IMR-90 (cell line): ENCODE results near the gene NEMF. TPM values are rescaled to one million over a fixed set of nuclear protein-coding genes. Genes with fewer than 3 reads are reported as not detected.

Experiments
- ATAC-seq: fragments of 200-7000 bp; cut with Tn5 transposase; 2 replicates; pipeline ENCODE4 v1.9.1; 2020; ENCODE audit warnings: low read depth, mild to moderate bottlenecking, moderate library complexity
- BruUV-seq: library from RNA; stranded (reverse); fragments of 400-500 nt; replicated peaks from 2 replicates; lab custom pipeline; 2021; lab: Mats Ljungman, UMichigan
- CTCF ChIA-PET: fragments of 300-600 bp; formaldehyde crosslinking; extraction: SDS; loops from one replicate; lab custom pipeline; 2021; ENCODE audit warnings: antibody characterized with exemption; lab: Yijun Ruan, JAX
- POLR2A ChIA-PET: fragments of 300-600 bp; sonication (Branson Sonifier 250); formaldehyde crosslinking; loops from one replicate; lab custom pipeline; 2022; ENCODE audit warnings: antibody characterized with exemption; ENCODE audit not compliant: unreplicated experiment; lab: Charles Lee
- DNase-seq: peaks from one replicate; pipeline ENCODE4 v3.0.0; 2013
- H2AFZ ChIP-seq: replicated peaks from 2 replicates; pipeline ENCODE3; 2013; ENCODE audit warnings: low read length, mild to moderate bottlenecking; ENCODE audit not compliant: poor library complexity
- H2AK5ac ChIP-seq: 2 replicates; pipeline ENCODE4 v1.6.1; 2013; ENCODE audit warnings: low read depth, low read length, inconsistent platforms
- H2AK9ac ChIP-seq: replicated peaks from 2 replicates; pipeline ENCODE3; 2013; ENCODE audit warnings: mild to moderate bottlenecking, low read depth, low read length, moderate library complexity; ENCODE audit not compliant: poor library complexity
- H2BK120ac ChIP-seq: 2 replicates; pipeline ENCODE4 v1.6.1; 2013; ENCODE audit warnings: low read depth, low read length, inconsistent platforms
- H2BK15ac ChIP-seq: 3 replicates; pipeline ENCODE4 v1.6.1; 2013; ENCODE audit warnings: low read depth, low read length, inconsistent platforms
- H2BK20ac ChIP-seq: 2 replicates; pipeline ENCODE4 v1.6.1; 2013; ENCODE audit warnings: low read depth, mild to moderate bottlenecking, inconsistent platforms, low read length, moderate library complexity
- H2BK5ac ChIP-seq: 2 replicates; pipeline ENCODE4 v1.6.1; 2013; ENCODE audit warnings: mild to moderate bottlenecking, low read depth, low read length, inconsistent platforms; ENCODE audit not compliant: poor library complexity, severe bottlenecking
- H3K14ac ChIP-seq: replicated peaks from 2 replicates; pipeline ENCODE4 v1.6.1; 2013; ENCODE audit warnings: low read depth, low read length, inconsistent platforms
- H3K18ac ChIP-seq: 2 replicates; pipeline ENCODE4 v1.6.1; 2013; ENCODE audit warnings: low read depth, low read length, control low read depth
- H3K23ac ChIP-seq: 2 replicates; pipeline ENCODE4 v1.6.1; 2013; ENCODE audit warnings: low read depth, low read length, inconsistent platforms
- H3K27ac ChIP-seq: 2 replicates; pipeline ENCODE4 v1.5.1; 2013; ENCODE audit warnings: mild to moderate bottlenecking, control low read depth, low read length; ENCODE audit not compliant: insufficient read depth
- H3K27me3 ChIP-seq: 2 replicates; pipeline ENCODE4 v1.6.1; 2013; ENCODE audit warnings: low read length; ENCODE audit not compliant: control insufficient read depth, insufficient read depth
- H3K36me3 ChIP-seq: 2 replicates; pipeline ENCODE4 v1.6.1; 2013; ENCODE audit warnings: low read length, mixed read lengths; ENCODE audit not compliant: control insufficient read depth, insufficient read depth
- H3K4ac ChIP-seq: 2 replicates; pipeline ENCODE4 v1.6.1; 2013; ENCODE audit warnings: low read depth, low read length, inconsistent platforms
- H3K4me1 ChIP-seq: 2 replicates; pipeline ENCODE4 v1.6.1; 2013; ENCODE audit warnings: low read length, mixed read lengths; ENCODE audit not compliant: control insufficient read depth, insufficient read depth
- H3K4me2 ChIP-seq: 2 replicates; pipeline ENCODE4 v1.6.1; 2013; ENCODE audit warnings: low read depth, mild to moderate bottlenecking, control low read depth, low read length, moderate library complexity
- H3K4me3 ChIP-seq: 2 replicates; pipeline ENCODE4 v1.5.1; 2013; ENCODE audit warnings: low read depth, mild to moderate bottlenecking, control low read depth, low read length, moderate library complexity; ENCODE audit not compliant: insufficient read depth
- H3K56ac ChIP-seq: 2 replicates; pipeline ENCODE4 v1.6.1; 2013; ENCODE audit warnings: low read length, inconsistent platforms; ENCODE audit not compliant: insufficient read depth; ENCODE audit errors: extremely low read depth
- H3K79me1 ChIP-seq, 2 experiments: 2 replicates each; pipeline ENCODE4 v1.6.1; 2013; ENCODE audit warnings: low read length in 2 of 2, inconsistent platforms in 1 of 2, low read depth in 1 of 2
- H3K9ac ChIP-seq: 2 replicates; pipeline ENCODE4 v1.6.1; 2013; ENCODE audit warnings: low read depth, low read length, control low read depth
- H3K9me1 ChIP-seq: 2 replicates; pipeline ENCODE4 v1.6.1; 2013; ENCODE audit warnings: low read length, inconsistent platforms; ENCODE audit not compliant: insufficient read depth
- H3K9me3 ChIP-seq: 2 replicates; pipeline ENCODE4 v1.6.1; 2013; ENCODE audit warnings: low read length; ENCODE audit not compliant: control insufficient read depth, insufficient read depth
- H4K20me1 ChIP-seq: 2 replicates; pipeline ENCODE4 v1.6.1; 2013; ENCODE audit warnings: low read length, inconsistent platforms; ENCODE audit not compliant: insufficient read depth
- H4K5ac ChIP-seq: 2 replicates; pipeline ENCODE4 v1.6.1; 2013; ENCODE audit warnings: mild to moderate bottlenecking, low read depth, low read length, control low read depth
- H4K8ac ChIP-seq, 2 experiments: 2 replicates each; pipeline ENCODE4 v1.6.1; 2013; ENCODE audit warnings: low read depth in 2 of 2, low read length in 2 of 2, control low read depth in 1 of 2, inconsistent platforms in 1 of 2
- H4K91ac ChIP-seq: 2 replicates; pipeline ENCODE4 v1.6.1; 2013; ENCODE audit warnings: low read depth, low read length, inconsistent platforms; ENCODE audit not compliant: insufficient read depth
- CEBPB ChIP-seq: IDR thresholded peaks from 2 replicates; pipeline ENCODE4 v1.6.1; 2012; ENCODE audit warnings: low read depth, low read length, improper control_type of control experiment
- ELK1 ChIP-seq: fragments of 150-350 bp; IDR thresholded peaks from 2 replicates; pipeline ENCODE4 v1.6.1; 2016; ENCODE audit warnings: low read depth, mild to moderate bottlenecking, low read length, moderate library complexity, borderline replicate concordance
- MAZ ChIP-seq: IDR thresholded peaks from 2 replicates; pipeline ENCODE4 v1.6.1; 2012; ENCODE audit warnings: low read depth, mild to moderate bottlenecking, low read length, improper control_type of control experiment, moderate library complexity, borderline replicate concordance
- MXI1 ChIP-seq: IDR thresholded peaks from 2 replicates; pipeline ENCODE4 v1.6.1; 2012; ENCODE audit warnings: low read depth, mild to moderate bottlenecking, low read length, moderate library complexity, borderline replicate concordance
- POLR2A ChIP-seq: IDR thresholded peaks from 2 replicates; pipeline ENCODE4 v1.6.1; 2012; ENCODE audit warnings: mild to moderate bottlenecking, low read depth, low read length
- RAD21 ChIP-seq: IDR thresholded peaks from 2 replicates; pipeline ENCODE4 v1.6.1; 2012; ENCODE audit warnings: low read length, improper control_type of control experiment
- RCOR1 ChIP-seq: IDR thresholded peaks from 2 replicates; pipeline ENCODE4 v1.6.1; 2012; ENCODE audit warnings: mild to moderate bottlenecking, low read length, improper control_type of control experiment; ENCODE audit not compliant: insufficient replicate concordance
- WGBS, 2 experiments: methylation state at CpG; one replicate each; pipeline versions ENCODE4 v1.1.5 to v1.1.7; 2013; ENCODE audit warnings: missing lambda C conversion rate in 2 of 2; ENCODE audit not compliant: insufficient read length in 1 of 2; ENCODE audit errors: extremely low coverage in 2 of 2; 5-methylcytosine and 5-hydroxymethylcytosine counted together
- dilution Hi-C: fragments of 300-500 bp; cut with HindIII; formaldehyde crosslinking; loops from one replicate; pipeline ENCODE4 v1.14.3; 2018; ENCODE audit warnings: low sequenced_read_pairs; ENCODE audit not compliant: unreplicated experiment
- in situ Hi-C: fragments of 300-500 bp; cut with MboI; formaldehyde crosslinking; loops from 3 replicates; pipeline ENCODE4 v1.14.3; 2019; ENCODE audit warnings: low sequenced_read_pairs, inconsistent platforms, mixed read lengths
- intact Hi-C: fragments of 100-400 bp; cut with micrococcal nuclease; formaldehyde crosslinking; loops from 2 replicates; pipeline ENCODE4 v1.10.0; 2022
- polyA plus RNA-seq, 3 experiments: library from polyadenylated mRNA; depleted of rRNA; stranded (reverse); fragments of >200 nt; gene quantifications; 2 replicates each; pipeline ENCODE4 v1.2.3, GENCODE V29; 2012; ENCODE audit warnings: low replicate concordance in 1 of 3
- total RNA-seq: library from RNA; depleted of rRNA; stranded (reverse); fragments of >200 nt; gene quantifications from 2 replicates; pipeline ENCODE4 v1.2.3, GENCODE V29; 2012

NEMF gene
- total and polyA plus RNA-seq, 2 of the 4 experiments (the other 2 are of a cell fraction): 19.5 to 30.5 TPM

DNA sequence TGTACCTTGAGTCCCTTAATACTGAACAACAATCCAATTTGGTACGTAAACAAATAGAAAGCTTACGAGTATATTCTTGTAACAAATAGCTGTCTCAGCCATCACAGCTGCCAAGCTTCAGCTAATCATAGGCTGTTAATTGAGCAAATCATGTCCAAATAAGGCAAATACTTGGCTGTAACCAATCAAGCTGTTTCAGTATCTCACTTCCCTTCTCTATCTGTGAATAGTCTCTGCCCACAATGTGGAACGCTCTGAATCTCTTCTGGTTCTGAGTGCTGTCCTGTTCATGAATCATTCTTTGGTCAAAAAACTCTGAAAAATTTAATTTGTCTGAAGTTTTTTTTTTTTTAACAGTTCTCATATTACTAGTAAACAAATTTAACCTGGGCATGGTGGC, 5.8 kb upstream of the NEMF start:
- Histone ChIP-seq H4K5ac (no peak overlapping the region), H3K9me1 (peaks cover 3% of the 10 kb centered on the region), H4K20me1 (no peaks in the 10 kb centered on the region), H3K36me3 (no peaks in the 10 kb centered on the region), H3K4ac (no peak overlapping the region), H3K23ac (no peak overlapping the region), H2AFZ (no peak overlapping the region), H2BK15ac (no peak overlapping the region), H2BK20ac (no peak overlapping the region), H3K4me2 (no peak overlapping the region), H3K9me3 (no peaks in the 10 kb centered on the region), H3K27me3 (no peaks in the 10 kb centered on the region), H3K56ac (no peak overlapping the region), H2AK5ac (no peak overlapping the region), H3K79me1 (peaks cover 3 to 11% of the 10 kb centered on the region in 2 experiments; a peak in 3 of 4 replicates), H2AK9ac (no peak overlapping the region), H4K91ac (no peak overlapping the region), H3K18ac (no peak overlapping the region), H3K4me1 (peaks cover 3% of the 10 kb centered on the region; the same call in 1 of the 2 replicates), H3K27ac (no peak overlapping the region), H2BK120ac (no peak overlapping the region), H4K8ac (no peak overlapping the region), H3K4me3 (no peak overlapping the region), H3K9ac (no peak overlapping the region), H3K14ac (no peak overlapping the region), H2BK5ac (no peak overlapping the region)
- ChIA-PET POLR2A (interaction anchor here (0.6 kb wide), 1 partner anchor 882 kb away, joined by 4 read pairs; no protein-coding TSS in a partner anchor), CTCF (no interaction called here)
- in situ Hi-C loops (no loop called here), dilution Hi-C loops (loop anchor here (25.0 kb wide), 1 partner anchor 129 kb away; no protein-coding TSS in a partner anchor), intact Hi-C loops (no loop called here)
- no TSS peak for BruUV-seq
- ATAC-seq (no peak), DNase-seq (no peak)
- TF ChIP-seq RCOR1: no peak
- no peak for TF ChIP-seq POLR2A
- TF ChIP-seq MXI1: no peak
- TF ChIP-seq RAD21: no peak
- no peak for TF ChIP-seq ELK1
- no peak for TF ChIP-seq CEBPB
- TF ChIP-seq MAZ: no peak
- WGBS, 2 experiments: 79% methylated on average over 2 of the region's 3 CpGs; no CpG with 5 or more reads in 1 of the 2 experiments
